ENCODE results near the gene EFNA2. TPM values are rescaled to one million over a fixed set of nuclear protein-coding genes. Genes with fewer than 3 reads are reported as not detected.

Gene EFNA2
- total RNA-seq, 3 donors from 2014 or later (not counting 1 experiment from before 2014, with no cell fraction given), result not detected

DNA sequence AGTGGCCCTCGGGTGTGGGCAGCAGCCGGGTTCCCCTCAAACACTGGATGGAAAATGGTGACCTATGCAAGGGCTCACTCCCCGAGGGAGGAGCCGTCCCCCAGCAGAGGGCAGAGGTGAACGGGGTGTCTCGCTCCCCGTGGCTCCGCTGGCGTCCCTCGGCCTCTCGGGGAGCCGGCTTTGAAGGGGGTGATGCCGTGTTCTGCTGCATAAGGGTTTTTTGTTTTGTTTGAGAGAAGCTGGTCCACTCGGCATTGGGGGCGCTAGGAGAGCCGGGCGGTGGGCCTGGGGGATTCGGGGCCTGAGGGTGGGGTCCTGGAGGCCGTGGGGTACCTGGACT, 4.0 kb downstream of the EFNA2 start:
- Mint-ChIP-seq H3K4me1 (peaks cover 0 to 5% of the 10 kb centered on the region in 2 donors), H3K27me3 (ENCODE audit: low read depth in 2 of 2) (peaks cover 5 to 28% of the 10 kb centered on the region in 2 donors), H3K9me3 (no peaks in the 10 kb centered on the region), H3K36me3 (no peaks in the 10 kb centered on the region), H3K27ac (no peak overlapping the region), H3K4me3 (no peak overlapping the region)
- H3K27me3 ChIP-seq (ENCODE audit: control insufficient read depth, insufficient read depth, low read length), result peaks cover 23% of the 10 kb centered on the region
- no peak for DNase-seq
- ATAC-seq, result no peak
- TF ChIP-seq, protein P1, sequence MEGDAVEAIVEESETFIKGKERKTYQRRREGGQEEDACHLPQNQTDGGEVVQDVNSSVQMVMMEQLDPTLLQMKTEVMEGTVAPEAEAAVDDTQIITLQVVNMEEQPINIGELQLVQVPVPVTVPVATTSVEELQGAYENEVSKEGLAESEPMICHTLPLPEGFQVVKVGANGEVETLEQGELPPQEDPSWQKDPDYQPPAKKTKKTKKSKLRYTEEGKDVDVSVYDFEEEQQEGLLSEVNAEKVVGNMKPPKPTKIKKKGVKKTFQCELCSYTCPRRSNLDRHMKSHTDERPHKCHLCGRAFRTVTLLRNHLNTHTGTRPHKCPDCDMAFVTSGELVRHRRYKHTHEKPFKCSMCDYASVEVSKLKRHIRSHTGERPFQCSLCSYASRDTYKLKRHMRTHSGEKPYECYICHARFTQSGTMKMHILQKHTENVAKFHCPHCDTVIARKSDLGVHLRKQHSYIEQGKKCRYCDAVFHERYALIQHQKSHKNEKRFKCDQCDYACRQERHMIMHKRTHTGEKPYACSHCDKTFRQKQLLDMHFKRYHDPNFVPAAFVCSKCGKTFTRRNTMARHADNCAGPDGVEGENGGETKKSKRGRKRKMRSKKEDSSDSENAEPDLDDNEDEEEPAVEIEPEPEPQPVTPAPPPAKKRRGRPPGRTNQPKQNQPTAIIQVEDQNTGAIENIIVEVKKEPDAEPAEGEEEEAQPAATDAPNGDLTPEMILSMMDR (IDR thresholded peaks at IDR 0.05), result no peak
- no peak overlapping the region for H3K4me3 ChIP-seq (ENCODE audit: low read length)
- H3K4me1 ChIP-seq (ENCODE audit: control insufficient read depth, insufficient read depth, low read length), result peaks cover 10% of the 10 kb centered on the region
- no peaks in the 10 kb centered on the region for H3K36me3 ChIP-seq (ENCODE audit: control insufficient read depth, insufficient read depth, low read length)
- 81% methylated on average over 19 of the region's 19 CpGs for WGBS (ENCODE audit: insufficient coverage)
- H3K9me3 ChIP-seq (ENCODE audit: control insufficient read depth, insufficient read depth, low read length), result no peaks in the 10 kb centered on the region
- H3K27ac ChIP-seq (ENCODE audit: low read length), result no peak overlapping the region
- intact Hi-C loops (cut with micrococcal nuclease), result no loop called here

DNA sequence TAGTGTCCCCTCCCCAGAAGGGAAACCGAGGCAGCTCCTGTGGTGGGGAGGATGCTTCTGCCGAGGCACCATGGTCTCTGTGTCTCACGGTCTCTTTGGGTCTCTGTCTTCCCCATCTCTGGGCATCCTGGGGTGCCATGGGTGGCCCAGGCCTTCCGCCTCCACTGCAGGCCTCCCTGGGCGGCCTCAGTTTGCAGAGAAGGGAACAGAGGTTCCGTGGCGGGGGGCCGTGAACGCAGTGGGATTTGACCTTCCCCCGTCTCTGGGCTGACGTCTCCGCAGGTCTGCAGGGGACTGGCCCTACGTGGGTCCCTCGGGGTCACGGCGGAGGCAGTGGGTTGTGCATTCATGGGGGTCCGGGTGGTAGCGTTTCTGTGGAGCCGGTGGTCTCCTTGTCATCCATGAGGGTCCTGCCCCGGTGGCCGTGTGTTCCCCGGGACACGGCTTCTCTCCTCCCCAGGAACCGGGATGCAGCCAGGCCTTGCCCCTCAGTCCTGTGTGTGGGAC, 4.6 kb downstream of the EFNA2 start:
- Histone ChIP-seq H3K4me1 (ENCODE audit: control insufficient read depth, insufficient read depth, low read length) (peaks cover 14% of the 10 kb centered on the region), H3K27me3 (ENCODE audit: control insufficient read depth, insufficient read depth, low read length) (peaks cover 24% of the 10 kb centered on the region), H3K4me3 (ENCODE audit: low read length) (no peak overlapping the region), H3K9me3 (ENCODE audit: control insufficient read depth, insufficient read depth, low read length) (no peaks in the 10 kb centered on the region), H3K27ac (ENCODE audit: low read length) (no peak overlapping the region), H3K36me3 (ENCODE audit: control insufficient read depth, insufficient read depth, low read length) (no peaks in the 10 kb centered on the region)
- ATAC-seq (no peak), DNase-seq (no peak)
- peaks cover 0 to 5% of the 10 kb centered on the region in 2 donors for H3K4me1 Mint-ChIP-seq
- TF ChIP-seq, protein P1 (IDR thresholded peaks at IDR 0.05), result no peak
- H3K9me3 Mint-ChIP-seq, result no peaks in the 10 kb centered on the region
- H3K27ac Mint-ChIP-seq, result no peak overlapping the region
- no peak overlapping the region for H3K4me3 Mint-ChIP-seq
- intact Hi-C loops (cut with micrococcal nuclease), result no loop called here
- whole genome bisulfite sequencing (ENCODE audit: insufficient coverage), result 87% methylated on average over 24 of the region's 24 CpGs
- H3K27me3 Mint-ChIP-seq (ENCODE audit: low read depth in 2 of 2), result peaks cover 0 to 22% of the 10 kb centered on the region in 2 donors
- H3K36me3 Mint-ChIP-seq, result no peaks in the 10 kb centered on the region

DNA sequence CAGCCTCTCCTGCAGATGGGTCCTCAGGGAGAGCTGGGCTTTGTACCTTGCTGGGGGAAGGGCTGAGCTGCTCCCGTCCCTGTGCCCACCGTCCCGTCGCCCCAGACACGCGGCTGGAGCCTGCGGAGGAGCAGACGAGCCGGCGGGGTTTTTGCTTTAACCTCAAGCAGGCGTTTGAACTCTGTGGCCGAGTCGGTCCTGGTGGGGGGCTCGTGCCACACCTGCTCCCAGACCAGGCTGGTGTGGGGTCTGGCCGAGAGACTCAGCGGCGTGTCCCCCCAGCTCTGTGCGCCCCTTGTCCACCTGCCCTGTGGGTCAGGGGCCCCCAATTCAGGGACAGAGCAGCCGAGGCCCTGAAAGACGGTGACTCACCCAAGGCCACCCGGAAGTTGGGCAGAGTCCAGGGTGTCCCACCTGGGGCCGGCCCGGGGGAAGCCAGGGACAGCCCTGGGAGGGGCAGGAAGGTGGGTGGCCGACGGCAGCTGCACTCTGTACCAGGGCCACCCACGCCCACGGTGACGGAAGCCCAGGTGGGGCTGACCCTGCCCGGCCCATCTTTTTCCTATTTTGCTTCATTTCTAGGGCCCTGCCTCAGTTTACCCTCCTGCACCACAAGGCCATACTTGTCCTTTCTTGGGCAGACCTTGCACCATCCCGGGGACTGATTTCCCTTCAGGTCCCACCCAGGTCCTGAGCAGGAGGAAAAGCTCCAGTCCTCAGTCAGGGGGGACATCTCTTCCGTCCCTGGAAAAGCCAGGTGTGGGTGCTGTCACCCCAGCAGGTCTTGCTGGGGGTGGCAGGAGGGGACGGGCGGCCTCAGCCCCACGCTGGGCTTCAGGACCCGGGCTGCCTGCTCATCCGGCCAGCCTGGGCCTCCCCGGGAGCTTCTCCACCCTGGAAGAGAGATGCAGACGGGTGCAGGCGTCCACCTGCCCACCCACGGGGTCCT, 5.3 kb downstream of the EFNA2 start:
- ATAC-seq (no peak), DNase-seq (no peak)
- intact Hi-C loops (cut with micrococcal nuclease), result no loop called here
- Histone ChIP-seq H3K27ac (ENCODE audit: low read length) (no peak overlapping the region), H3K4me3 (ENCODE audit: low read length) (no peak overlapping the region), H3K4me1 (ENCODE audit: control insufficient read depth, insufficient read depth, low read length) (peaks cover 17% of the 10 kb centered on the region), H3K27me3 (ENCODE audit: control insufficient read depth, insufficient read depth, low read length) (peaks cover 23% of the 10 kb centered on the region), H3K36me3 (ENCODE audit: control insufficient read depth, insufficient read depth, low read length) (no peaks in the 10 kb centered on the region), H3K9me3 (ENCODE audit: control insufficient read depth, insufficient read depth, low read length) (no peaks in the 10 kb centered on the region)
- Mint-ChIP-seq H3K27me3 (ENCODE audit: low read depth in 2 of 2) (peaks cover 0 to 20% of the 10 kb centered on the region in 2 donors), H3K4me3 (no peak overlapping the region), H3K4me1 (peaks cover 0 to 5% of the 10 kb centered on the region in 2 donors), H3K9me3 (no peaks in the 10 kb centered on the region), H3K36me3 (no peaks in the 10 kb centered on the region), H3K27ac (no peak overlapping the region)
- WGBS (ENCODE audit: insufficient coverage), result 79% methylated on average over 40 of the region's 40 CpGs
- TF ChIP-seq, protein P1 (IDR thresholded peaks at IDR 0.05), result no peak

Measured in natural killer cell (primary cell).